ENCODE measurements around the gene PREX1. TPM values are rescaled to one million over a fixed set of nuclear protein-coding genes. Genes with fewer than 3 reads are reported as not detected.
"Not testable (repeated sequence)": the region's sequence is repeated elsewhere in the genome, so short reads cannot be mapped to it uniquely, and the experiment has no call there.

Gene PREX1
- total and polyA plus RNA-seq, 7 experiments from 2014 or later: 2.9 to 143 (median 48.6) TPM

- H3K4me3 Mint-ChIP-seq: peak overlapping the region in 9 of 10 donors; percentile 54 to 81 (median 70)
Observed at GRCh38 chr20:48761023-48761785, 66.6 kb downstream of the PREX1 start.

GRCh38 chr20:48760403-48760983 lies 67.3 kb downstream of the PREX1 start:
- ATAC-seq (peak; percentile 85), DNase-seq (peak in 8 of 9 donors; percentile 21 to 74 (median 62))
- Mint-ChIP-seq H3K27me3 (no peaks in the 10 kb centered on the region), H3K9me3 (peaks cover 0 to 15% (median 0%) of the 10 kb centered on the region in 11 donors), H3K4me1 (peaks cover 38 to 86% (median 58%) of the 10 kb centered on the region in 7 donors), H3K27ac (peak overlapping the region; percentile 85 to 95 (median 93)), H3K4me3 (peak overlapping the region in 9 of 10 donors; percentile 54 to 81 (median 70)), H3K36me3 (peaks cover 0 to 71% (median 2%) of the 10 kb centered on the region in 5 donors)
- Histone ChIP-seq H3K27me3 (ENCODE audit: control insufficient read depth in 2 of 2, insufficient read depth in 2 of 2, low read length in 2 of 2) (no peaks in the 10 kb centered on the region), H3K36me3 (ENCODE audit: control insufficient read depth in 2 of 3, insufficient read depth in 3 of 3, low read length in 3 of 3) (no peaks in the 10 kb centered on the region), H3K27ac (ENCODE audit: low read depth, low read length) (peak overlapping the region; percentile 57), H3K9me3 (ENCODE audit: control insufficient read depth in 2 of 3, low read length in 3 of 3) (no peaks in the 10 kb centered on the region), H3K4me1 (ENCODE audit: control insufficient read depth in 2 of 2, insufficient read depth in 2 of 2, low read length in 2 of 2) (peaks cover 45 to 72% of the 10 kb centered on the region in 2 donors), H3K4me3 (ENCODE audit: low read length) (peak overlapping the region; percentile 48)
- intact Hi-C loops (cut with micrococcal nuclease): loop anchor here (1.0 to 10.0 kb wide), 10 partner anchors 9 to 1273 kb away; partner anchors contain the start of genes PREX1 (in 2 of the 2) and ZNFX1 (in 1 of the 2)
- ChIA-PET POLR2A (no interaction called here), CTCF (interaction anchor here (0.6 kb wide), 1 partner anchor 457 kb away, joined by 3 read pairs; no protein-coding TSS in a partner anchor)

More at GRCh38 chr20:48761023-48761785, 66.6 kb downstream of the PREX1 start:
- ATAC-seq (peak; percentile 60), DNase-seq (peak in 5 of 9 donors; percentile 7 to 43 (median 24))
- no peaks in the 10 kb centered on the region for H3K27me3 ChIP-seq (ENCODE audit: control insufficient read depth in 2 of 2, insufficient read depth in 2 of 2, low read length in 2 of 2)
- H3K4me1 Mint-ChIP-seq: peaks cover 38 to 89% (median 58%) of the 10 kb centered on the region in 7 donors
- peaks cover 0 to 64% (median 0%) of the 10 kb centered on the region in 5 donors for H3K36me3 Mint-ChIP-seq
- no peaks in the 10 kb centered on the region for H3K27me3 Mint-ChIP-seq
- peak overlapping the region; percentile 48 for H3K4me3 ChIP-seq (ENCODE audit: low read length)
- H3K27ac Mint-ChIP-seq: peak overlapping the region; percentile 85 to 95 (median 93)
- H3K27ac ChIP-seq (ENCODE audit: low read depth, low read length): peak overlapping the region; percentile 57
- H3K9me3 Mint-ChIP-seq: peaks cover 0 to 12% (median 0%) of the 10 kb centered on the region in 11 donors
- peaks cover 45 to 70% of the 10 kb centered on the region in 2 donors for H3K4me1 ChIP-seq (ENCODE audit: control insufficient read depth in 2 of 2, insufficient read depth in 2 of 2, low read length in 2 of 2)
- no peaks in the 10 kb centered on the region for H3K9me3 ChIP-seq (ENCODE audit: control insufficient read depth in 2 of 3, low read length in 3 of 3)
- POLR2A ChIA-PET: no interaction called here
- H3K36me3 ChIP-seq (ENCODE audit: control insufficient read depth in 2 of 3, insufficient read depth in 3 of 3, low read length in 3 of 3): no peaks in the 10 kb centered on the region
- CTCF ChIA-PET: interaction anchor here (0.5 kb wide), 1 partner anchor 51 kb away, joined by 3 read pairs; no protein-coding TSS in a partner anchor
- intact Hi-C loops (cut with micrococcal nuclease): loop anchor here (2.0 to 10.0 kb wide), 5 partner anchors 22 to 514 kb away; partner anchors contain the start of genes PREX1 (in 1 of the 2) and ZNFX1 (in 1 of the 2)

GRCh38 chr20:48759631-48760245 lies 68.1 kb downstream of the PREX1 start:
- H3K27ac ChIP-seq (ENCODE audit: low read depth, low read length): peak overlapping the region; percentile 57
- H3K36me3 ChIP-seq (ENCODE audit: control insufficient read depth in 2 of 3, insufficient read depth in 3 of 3, low read length in 3 of 3): no peaks in the 10 kb centered on the region
- Mint-ChIP-seq H3K9me3 (peaks cover 0 to 18% (median 2%) of the 10 kb centered on the region in 11 donors), H3K4me1 (peaks cover 38 to 79% (median 55%) of the 10 kb centered on the region in 7 donors), H3K4me3 (peak overlapping the region in 7 of 10 donors; percentile 54 to 81 (median 70)), H3K27me3 (no peaks in the 10 kb centered on the region), H3K36me3 (peaks cover 0 to 72% (median 7%) of the 10 kb centered on the region in 5 donors), H3K27ac (peak overlapping the region in 8 of 9 donors; percentile 85 to 95 (median 93))
- H3K4me1 ChIP-seq (ENCODE audit: control insufficient read depth in 2 of 2, insufficient read depth in 2 of 2, low read length in 2 of 2): peaks cover 45 to 73% of the 10 kb centered on the region in 2 donors
- no peak for DNase-seq
- ATAC-seq: no peak
- intact Hi-C loops (cut with micrococcal nuclease): loop anchor here (1.0 to 10.0 kb wide), 10 partner anchors 8 to 1272 kb away; partner anchors contain the start of genes PREX1 (in 2 of the 2) and ZNFX1 (in 1 of the 2)
- CTCF ChIA-PET: no interaction called here
- no peaks in the 10 kb centered on the region for H3K9me3 ChIP-seq (ENCODE audit: control insufficient read depth in 2 of 3, low read length in 3 of 3)
- H3K4me3 ChIP-seq (ENCODE audit: low read length): peak overlapping the region; percentile 48
- POLR2A ChIA-PET: interaction anchor here (0.6 to 0.7 kb wide), 2 partner anchors 64 to 428 kb away, joined by 3 read pairs; no protein-coding TSS in a partner anchor
- no peaks in the 10 kb centered on the region for H3K27me3 ChIP-seq (ENCODE audit: control insufficient read depth in 2 of 2, insufficient read depth in 2 of 2, low read length in 2 of 2)

- H3K27ac ChIP-seq (ENCODE audit: low read depth, low read length): no peak overlapping the region
- H3K4me1 Mint-ChIP-seq: peaks cover 43 to 79% (median 55%) of the 10 kb centered on the region in 7 donors
- H3K4me3 Mint-ChIP-seq: peak overlapping the region in 3 of 10 donors; percentile 20 to 40 (median 38)
- ATAC-seq (peak; percentile 59), DNase-seq (no peak)
- CTCF ChIA-PET: no interaction called here
- peaks cover 0 to 19% (median 2%) of the 10 kb centered on the region in 11 donors for H3K9me3 Mint-ChIP-seq
- H3K4me1 ChIP-seq (ENCODE audit: control insufficient read depth in 2 of 2, insufficient read depth in 2 of 2, low read length in 2 of 2): peaks cover 44 to 78% of the 10 kb centered on the region in 2 donors
- no peaks in the 10 kb centered on the region for H3K27me3 ChIP-seq (ENCODE audit: control insufficient read depth in 2 of 2, insufficient read depth in 2 of 2, low read length in 2 of 2)
- no peak overlapping the region for H3K4me3 ChIP-seq (ENCODE audit: low read length)
- intact Hi-C loops (cut with micrococcal nuclease): no loop called here
- no peaks in the 10 kb centered on the region for H3K36me3 ChIP-seq (ENCODE audit: control insufficient read depth in 2 of 3, insufficient read depth in 3 of 3, low read length in 3 of 3)
- POLR2A ChIA-PET: no interaction called here
- no peaks in the 10 kb centered on the region for H3K9me3 ChIP-seq (ENCODE audit: control insufficient read depth in 2 of 3, low read length in 3 of 3)
- no peaks in the 10 kb centered on the region for H3K27me3 Mint-ChIP-seq
- peaks cover 4 to 76% (median 7%) of the 10 kb centered on the region in 5 donors for H3K36me3 Mint-ChIP-seq
- peak overlapping the region in 5 of 9 donors; percentile 51 to 94 (median 78) for H3K27ac Mint-ChIP-seq
Observed at GRCh38 chr20:48758206-48758820, 69.5 kb downstream of the PREX1 start.

- DNase-seq; intact Hi-C loops (cut with micrococcal nuclease); H3K36me3 ChIP-seq (ENCODE audit: control insufficient read depth in 2 of 3, insufficient read depth in 3 of 3, low read length in 3 of 3); CTCF ChIA-PET; H3K27me3 ChIP-seq (ENCODE audit: control insufficient read depth in 2 of 2, insufficient read depth in 2 of 2, low read length in 2 of 2); ATAC-seq; H3K4me3 ChIP-seq (ENCODE audit: low read length); H3K9me3 ChIP-seq (ENCODE audit: control insufficient read depth in 2 of 3, low read length in 3 of 3); H3K27me3 Mint-ChIP-seq; POLR2A ChIA-PET; H3K27ac ChIP-seq (ENCODE audit: low read depth, low read length): not testable (repeated sequence)
- Mint-ChIP-seq H3K36me3 (peaks cover 4 to 79% (median 7%) of the 10 kb centered on the region in 5 donors), H3K27ac (peak overlapping the region in 5 of 9 donors; percentile 19 to 94 (median 33)), H3K9me3 (peaks cover 0 to 15% (median 2%) of the 10 kb centered on the region in 11 donors), H3K4me3 (peak overlapping the region in 2 of 10 donors; percentile 1 to 33), H3K4me1 (peaks cover 42 to 80% (median 60%) of the 10 kb centered on the region in 7 donors)
- H3K4me1 ChIP-seq (ENCODE audit: control insufficient read depth in 2 of 2, insufficient read depth in 2 of 2, low read length in 2 of 2): peaks cover 38 to 78% of the 10 kb centered on the region in 2 donors
Observed at GRCh38 chr20:48756774-48757173, 71.0 kb downstream of the PREX1 start.
